H1 (cell line): ENCODE data around the gene SOX15.

Experiments used
- CEBPB ChIP-seq: IDR thresholded peaks from 2 replicates; pipeline ENCODE4 v1.6.1; 2012; ENCODE audit warnings: low read depth, low read length
- EZH2 ChIP-seq: fragments of 200-600 bp; sonication (generic); IDR thresholded peaks from 2 replicates; pipeline ENCODE4 v1.7.1; 2012; ENCODE audit warnings: low read depth, mild to moderate bottlenecking, moderate library complexity, low read length, inconsistent platforms; ENCODE audit not compliant: severe bottlenecking
- RBBP5 ChIP-seq: IDR thresholded peaks from 2 replicates; pipeline ENCODE4 v1.7.1; 2012; ENCODE audit warnings: low read depth, mild to moderate bottlenecking, inconsistent platforms, low read length, moderate library complexity, borderline replicate concordance
- RFX5 ChIP-seq: IDR thresholded peaks from 2 replicates; pipeline ENCODE4 v1.6.1; 2011; ENCODE audit warnings: low read depth, low read length, improper control_type of control experiment, borderline replicate concordance
- TF ChIP-seq, protein P1 (sequence below), 3 experiments: IDR thresholded peaks; 1 replicate in 2 of 3; 2 replicates in 1 of 3; pipeline versions ENCODE4 v1.5.1 to v1.6.1; 2011; ENCODE audit warnings: low read length in 3 of 3, mild to moderate bottlenecking in 3 of 3, inconsistent platforms in 2 of 3, low read depth in 1 of 3, moderate library complexity in 1 of 3; ENCODE audit not compliant: insufficient read depth in 1 of 3; ENCODE audit errors: control extremely low read depth in 1 of 3

- TF ChIP-seq RBBP5 (no peak), RFX5 (no peak), CEBPB (no peak), EZH2 (no peak)
- TF ChIP-seq, protein P1, sequence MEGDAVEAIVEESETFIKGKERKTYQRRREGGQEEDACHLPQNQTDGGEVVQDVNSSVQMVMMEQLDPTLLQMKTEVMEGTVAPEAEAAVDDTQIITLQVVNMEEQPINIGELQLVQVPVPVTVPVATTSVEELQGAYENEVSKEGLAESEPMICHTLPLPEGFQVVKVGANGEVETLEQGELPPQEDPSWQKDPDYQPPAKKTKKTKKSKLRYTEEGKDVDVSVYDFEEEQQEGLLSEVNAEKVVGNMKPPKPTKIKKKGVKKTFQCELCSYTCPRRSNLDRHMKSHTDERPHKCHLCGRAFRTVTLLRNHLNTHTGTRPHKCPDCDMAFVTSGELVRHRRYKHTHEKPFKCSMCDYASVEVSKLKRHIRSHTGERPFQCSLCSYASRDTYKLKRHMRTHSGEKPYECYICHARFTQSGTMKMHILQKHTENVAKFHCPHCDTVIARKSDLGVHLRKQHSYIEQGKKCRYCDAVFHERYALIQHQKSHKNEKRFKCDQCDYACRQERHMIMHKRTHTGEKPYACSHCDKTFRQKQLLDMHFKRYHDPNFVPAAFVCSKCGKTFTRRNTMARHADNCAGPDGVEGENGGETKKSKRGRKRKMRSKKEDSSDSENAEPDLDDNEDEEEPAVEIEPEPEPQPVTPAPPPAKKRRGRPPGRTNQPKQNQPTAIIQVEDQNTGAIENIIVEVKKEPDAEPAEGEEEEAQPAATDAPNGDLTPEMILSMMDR (IDR thresholded peaks at IDR 0.05; ENCODE audit: control extremely low read depth in 1 of 3, insufficient read depth in 1 of 3, low read depth in 1 of 3, low read length in 3 of 3): no peak
Measured at GRCh38 chr17:7575481-7575883, 14.4 kb downstream of the SOX15 start.
